SIG-M5 (cell line): ENCODE measurements around the gene YRDC.

Source experiments
- DNase-seq: peaks from one replicate; lab custom pipeline; 2025; lab: John Stamatoyannopoulos, UW

YRDC gene

GRCh38 chr1:37807555-37808368 lies at the start of gene YRDC, which contains the start of gene C1orf122:
YRDC (minus strand) TSS chr1:37808208; CDS start chr1:37808180, 28 bp downstream.
C1orf122 (plus strand) TSS chr1:37807790; CDS start chr1:37808405, 615 bp downstream.
- no peak for DNase-seq

- no peak for DNase-seq
These were observed 46.4 kb upstream of the YRDC start for GRCh38 chr1:37854406-37854805.

GRCh38 chr1:37853157-37853556 lies 45.1 kb upstream of the YRDC start:
- no peak for DNase-seq

GRCh38 chr1:37851782-37852210 lies 43.8 kb upstream of the YRDC start:
- peak; percentile 49 for DNase-seq

- DNase-seq, result no peak
These were observed 43.3 kb upstream of the YRDC start for GRCh38 chr1:37851262-37851661.

- no peak for DNase-seq
These were observed 42.4 kb upstream of the YRDC start for GRCh38 chr1:37850352-37850955.

GRCh38 chr1:37849480-37849879 lies 41.5 kb upstream of the YRDC start:
- DNase-seq, result no peak

GRCh38 chr1:37846647-37847339 lies 38.8 kb upstream of the YRDC start:
- DNase-seq, result no peak

GRCh38 chr1:37845786-37846185 lies 37.8 kb upstream of the YRDC start:
- DNase-seq, result peak; percentile 64

- DNase-seq, result no peak
These were observed 37.1 kb upstream of the YRDC start for GRCh38 chr1:37845049-37845646.

- no peak for DNase-seq
These were observed 36.5 kb upstream of the YRDC start for GRCh38 chr1:37844536-37844935.

- no peak for DNase-seq
These were observed 33.6 kb upstream of the YRDC start for GRCh38 chr1:37841652-37842051.

GRCh38 chr1:37840711-37841110 lies 32.7 kb upstream of the YRDC start:
- no peak for DNase-seq

- no peak for DNase-seq
These were observed 31.7 kb upstream of the YRDC start for GRCh38 chr1:37839676-37840075.

- DNase-seq, result no peak
These were observed 28.8 kb upstream of the YRDC start for GRCh38 chr1:37836788-37837187.

- no peak for DNase-seq
These were observed 23.8 kb upstream of the YRDC start for GRCh38 chr1:37831809-37832208.

- no peak for DNase-seq
These were observed 23.1 kb upstream of the YRDC start for GRCh38 chr1:37831109-37831508.

- no peak for DNase-seq
These were observed 20.5 kb upstream of the YRDC start for GRCh38 chr1:37828410-37829074.

- no peak for DNase-seq
These were observed 17.5 kb upstream of the YRDC start for GRCh38 chr1:37825506-37825905.

GRCh38 chr1:37824001-37824400 lies 16.0 kb upstream of the YRDC start:
- DNase-seq, result no peak

GRCh38 chr1:37822906-37823815 lies 15.2 kb upstream of the YRDC start:
- DNase-seq, result no peak
